ENCODE data around the gene UNK.

Gene UNK

GRCh38 chr17:75828076-75828400, 43.4 kb downstream of the UNK start:
- peak overlapping the region; percentile 54 for H3K9ac ChIP-seq (ENCODE audit: low read length)
- no peaks in the 10 kb centered on the region for H3K9me2 ChIP-seq (ENCODE audit: low read depth, low read length)
- H3K79me2 ChIP-seq (ENCODE audit: insufficient read depth, low read length) = no peaks in the 10 kb centered on the region
- no peaks in the 10 kb centered on the region for H3K9me3 ChIP-seq (ENCODE audit: low read length)
- H4K20me1 ChIP-seq (ENCODE audit: insufficient read depth, low read length) = no peaks in the 10 kb centered on the region
- peak overlapping the region; percentile 69 for H3K4me2 ChIP-seq (ENCODE audit: low read length)
- no peak for TF ChIP-seq EZH2 (IDR thresholded peaks at IDR 0.05; ENCODE audit: borderline replicate concordance, low read length)
- TF ChIP-seq CTCF (IDR thresholded peaks at IDR 0.05; ENCODE audit: low read length) = no peak
- H2AFZ ChIP-seq (ENCODE audit: low read length) = no peak overlapping the region
- peak overlapping the region; percentile 82 for H3K27ac ChIP-seq (ENCODE audit: low read depth, low read length, poor library complexity, severe bottlenecking)
- H3K4me1 ChIP-seq (ENCODE audit: insufficient read depth, low read length, severe bottlenecking) = peaks cover 52% of the 10 kb centered on the region
- H3K4me3 ChIP-seq (ENCODE audit: low read depth, low read length, poor library complexity, severe bottlenecking) = peak overlapping the region; percentile 49
- H3K27me3 ChIP-seq (ENCODE audit: insufficient read depth, low read length) = no peaks in the 10 kb centered on the region
- H3K36me3 ChIP-seq (ENCODE audit: insufficient read depth, low read length) = peaks cover 33% of the 10 kb centered on the region; the same call in 1 of the 2 replicates
- no peaks in the 10 kb centered on the region for H3F3A ChIP-seq (ENCODE audit: insufficient read depth, low read length)

DNA sequence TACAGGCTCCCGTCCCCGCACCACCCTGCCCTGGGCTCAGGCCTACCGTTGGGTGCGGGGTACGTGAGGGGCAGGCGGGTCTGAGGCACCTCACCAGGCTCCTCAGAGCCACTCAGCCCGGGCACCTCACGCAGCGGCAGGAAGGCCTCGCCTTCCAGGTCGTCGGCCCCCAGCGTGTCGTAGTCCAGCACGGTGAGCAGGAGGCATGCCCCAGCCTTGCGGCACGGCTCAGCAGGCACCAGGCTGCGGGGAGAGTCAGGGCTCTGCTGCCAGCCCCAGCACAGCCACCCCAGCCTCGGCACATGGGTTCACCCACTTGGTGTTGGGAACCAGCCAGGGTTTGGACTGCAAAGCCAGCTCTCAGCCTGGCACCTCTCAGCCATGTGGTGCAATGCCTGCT, 44.1 kb downstream of the UNK start:
- H3K9me2 ChIP-seq (ENCODE audit: low read depth, low read length) = no peaks in the 10 kb centered on the region
- H3F3A ChIP-seq (ENCODE audit: insufficient read depth, low read length) = no peaks in the 10 kb centered on the region
- H3K4me3 ChIP-seq (ENCODE audit: low read depth, low read length, poor library complexity, severe bottlenecking) = peak overlapping the region; percentile 49
- H3K4me2 ChIP-seq (ENCODE audit: low read length) = peak overlapping the region; percentile 69
- peak overlapping the region; percentile 82 for H3K27ac ChIP-seq (ENCODE audit: low read depth, low read length, poor library complexity, severe bottlenecking)
- no peaks in the 10 kb centered on the region for H3K79me2 ChIP-seq (ENCODE audit: insufficient read depth, low read length)
- H3K9ac ChIP-seq (ENCODE audit: low read length) = peak overlapping the region; percentile 54
- H4K20me1 ChIP-seq (ENCODE audit: insufficient read depth, low read length) = no peaks in the 10 kb centered on the region
- 0 out of 2 replicates have a peak, but pooled peaks cover 5% of the 10 kb centered on the region for H3K27me3 ChIP-seq (ENCODE audit: insufficient read depth, low read length)
- H3K36me3 ChIP-seq (ENCODE audit: insufficient read depth, low read length) = peaks cover 26% of the 10 kb centered on the region; the same call in 1 of the 2 replicates
- no peaks in the 10 kb centered on the region for H3K9me3 ChIP-seq (ENCODE audit: low read length)
- H2AFZ ChIP-seq (ENCODE audit: low read length) = no peak overlapping the region
- no peak for TF ChIP-seq EZH2 (IDR thresholded peaks at IDR 0.05; ENCODE audit: borderline replicate concordance, low read length)
- no peak for TF ChIP-seq CTCF (IDR thresholded peaks at IDR 0.05; ENCODE audit: low read length)
- peaks cover 55% of the 10 kb centered on the region for H3K4me1 ChIP-seq (ENCODE audit: insufficient read depth, low read length, severe bottlenecking)

DNA sequence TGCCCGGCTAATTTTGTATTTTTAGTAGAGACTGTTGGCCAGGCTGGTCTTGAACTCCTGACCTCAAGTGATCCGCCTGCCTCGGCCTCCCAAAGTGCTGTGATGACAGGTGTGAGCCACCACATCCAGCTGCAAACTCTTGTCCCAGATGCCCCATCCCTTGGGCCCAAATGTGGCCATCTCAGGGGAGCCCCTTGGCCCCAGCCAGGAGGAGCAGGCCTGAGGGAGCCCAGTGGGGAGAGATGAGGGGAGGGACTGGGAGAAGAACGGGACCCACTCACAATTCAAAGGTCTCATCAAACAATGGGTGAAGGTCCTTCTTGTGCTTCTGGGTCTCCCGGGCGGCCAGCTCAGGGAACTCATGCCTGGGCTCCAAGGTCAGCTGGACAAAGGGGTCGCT, 45.1 kb downstream of the UNK start:
- H4K20me1 ChIP-seq (ENCODE audit: insufficient read depth, low read length) = no peaks in the 10 kb centered on the region

More for the DNA sequence above, 45.1 kb downstream of the UNK start:
- H3K9me3 ChIP-seq (ENCODE audit: low read length) = no peaks in the 10 kb centered on the region
- no peak overlapping the region for H3K4me2 ChIP-seq (ENCODE audit: low read length)
- H3K9me2 ChIP-seq (ENCODE audit: low read depth, low read length) = no peaks in the 10 kb centered on the region
- TF ChIP-seq CTCF (IDR thresholded peaks at IDR 0.05; ENCODE audit: low read length) (no peak), EZH2 (IDR thresholded peaks at IDR 0.05; ENCODE audit: borderline replicate concordance, low read length) (no peak)
- 0 out of 2 replicates have a peak, but pooled peaks cover 5% of the 10 kb centered on the region for H3K27me3 ChIP-seq (ENCODE audit: insufficient read depth, low read length)
- peaks cover 55% of the 10 kb centered on the region for H3K4me1 ChIP-seq (ENCODE audit: insufficient read depth, low read length, severe bottlenecking)
- no peaks in the 10 kb centered on the region for H3F3A ChIP-seq (ENCODE audit: insufficient read depth, low read length)
- H3K79me2 ChIP-seq (ENCODE audit: insufficient read depth, low read length) = no peaks in the 10 kb centered on the region
- H3K27ac ChIP-seq (ENCODE audit: low read depth, low read length, poor library complexity, severe bottlenecking) = no peak overlapping the region
- peaks cover 18% of the 10 kb centered on the region; the same call in 1 of the 2 replicates for H3K36me3 ChIP-seq (ENCODE audit: insufficient read depth, low read length)
- H3K9ac ChIP-seq (ENCODE audit: low read length) = no peak overlapping the region
- H3K4me3 ChIP-seq (ENCODE audit: low read depth, low read length, poor library complexity, severe bottlenecking) = no peak overlapping the region
- no peak overlapping the region for H2AFZ ChIP-seq (ENCODE audit: low read length)

Measured in OCI-LY1 (cell line).